Motor neuron (in vitro differentiated cells): ENCODE data around the gene FEM1B. TPM values are rescaled to one million over a fixed set of nuclear protein-coding genes. Genes with fewer than 3 reads are reported as not detected.
A peak's percentile ranks its signal among the peaks of the same experiment; 100 is the strongest.

Experiments used
- ATAC-seq, 8 experiments: fragments of 200-7000 bp; cut with Tn5 transposase; replicated peaks in 6 of 8; 2 replicates each; pipeline ENCODE4 v1.8.0; 2021; ENCODE audit warnings: mild to moderate bottlenecking in 8 of 8, moderate library complexity in 8 of 8
- H3K27ac ChIP-seq, 2 donors: fragments of 250-450 bp; sonication (Bioruptor Pico); 2 replicates each; pipeline ENCODE4 v1.9.0; 2021; ENCODE audit warnings: antibody characterized with exemption in 2 of 2, mild to moderate bottlenecking in 2 of 2, moderate library complexity in 1 of 2
- H3K4me1 ChIP-seq, 2 donors: fragments of 250-450 bp; sonication (Bioruptor Pico); replicated peaks in 1 of 2; 2 replicates each; pipeline ENCODE4 v1.6.1; 2021; ENCODE audit warnings: antibody characterized with exemption in 2 of 2, mild to moderate bottlenecking in 2 of 2, moderate library complexity in 1 of 2
- H3K4me3 ChIP-seq, 5 donors: fragments of 250-450 bp; sonication (Bioruptor Pico); 2 replicates each; pipeline ENCODE4 v1.9.0; 2021; ENCODE audit warnings: antibody characterized with exemption in 5 of 5, mild to moderate bottlenecking in 5 of 5, moderate library complexity in 4 of 5
- WGBS, 10 experiments: fragments of 450-650 bp; shearing (Covaris generic); methylation state at CpG; one replicate each; pipeline ENCODE4 v1.0.0; 2022; 5-methylcytosine and 5-hydroxymethylcytosine counted together
- in situ Hi-C, 9 experiments: fragments of 400-800 bp; cut with MboI; loops; one replicate each; pipeline ENCODE4 v1.15.0; 2021; ENCODE audit warnings: low sequenced_read_pairs in 9 of 9, low pct_unique_long_range_greater_than_20kb in 2 of 9; ENCODE audit not compliant: unreplicated experiment in 9 of 9
- total RNA-seq, 8 experiments: library from RNA; unstranded; fragments of 300-600 nt; gene quantifications; 2 replicates each; pipeline versions ENCODE4 v1.2.3 to v1.2.4, GENCODE V29; 2022

Gene FEM1B
- total RNA-seq, 8 experiments from 2014 or later, result 20.6 to 78.3 (median 44.0) TPM

- 83 to 100% (median 95%) methylated on average over 1 to 3 of the region's 3 CpGs; no CpG with 5 or more reads in 4 of the 10 experiments for WGBS, 10 experiments
- Histone ChIP-seq H3K27ac (no peak overlapping the region), H3K4me3 (no peak overlapping the region), H3K4me1 (peaks cover 0 to 11% of the 10 kb centered on the region in 2 donors)
- in situ Hi-C loops, result no loop called here
- ATAC-seq, result no peak
Measured at GRCh38 chr15:68328964-68329363, 51.4 kb downstream of the FEM1B start.

GRCh38 chr15:68330416-68330815 lies 52.9 kb downstream of the FEM1B start:
- Histone ChIP-seq H3K4me1 (peaks cover 0 to 11% of the 10 kb centered on the region in 2 donors), H3K4me3 (no peak overlapping the region), H3K27ac (no peak overlapping the region)
- WGBS, 10 experiments, result 42 to 89% (median 65%) methylated on average over 2 to 6 of the region's 6 CpGs
- in situ Hi-C loops, result no loop called here
- ATAC-seq, result no peak

- Histone ChIP-seq H3K27ac (no peak overlapping the region), H3K4me1 (peaks cover 0 to 11% of the 10 kb centered on the region in 2 donors), H3K4me3 (no peak overlapping the region)
- in situ Hi-C loops, result no loop called here
- WGBS, 10 experiments, result 21 to 67% (median 54%) methylated on average over 1 to 5 of the region's 10 CpGs; no CpG with 5 or more reads in 5 of the 10 experiments
- peak in 2 of 8 experiments; percentile 27 to 29 for ATAC-seq
Measured at GRCh38 chr15:68330901-68331300, 53.4 kb downstream of the FEM1B start.

- Histone ChIP-seq H3K27ac (no peak overlapping the region), H3K4me1 (peaks cover 0 to 11% of the 10 kb centered on the region in 2 donors), H3K4me3 (no peak overlapping the region)
- in situ Hi-C loops, result no loop called here
- ATAC-seq, result no peak
- 87 to 100% (median 95%) methylated on average over 1 to 9 of the region's 21 CpGs for WGBS, 10 experiments
Measured at GRCh38 chr15:68332266-68332665, 54.7 kb downstream of the FEM1B start.

GRCh38 chr15:68333775-68334470 lies 56.4 kb downstream of the FEM1B start:
- Histone ChIP-seq H3K4me1 (peaks cover 0 to 11% of the 10 kb centered on the region in 2 donors), H3K4me3 (no peak overlapping the region), H3K27ac (no peak overlapping the region)
- 60 to 100% (median 86%) methylated on average over 1 to 4 of the region's 8 CpGs; no CpG with 5 or more reads in 4 of the 10 experiments for WGBS, 10 experiments
- ATAC-seq, result peak in 3 of 8 experiments; percentile 40 to 96 (median 89)
- in situ Hi-C loops, result no loop called here

- H3K4me3 ChIP-seq, result no peak overlapping the region
- peak in 3 of 8 experiments; percentile 13 to 55 (median 35) for ATAC-seq
- H3K4me1 ChIP-seq, result peaks cover 0 to 11% of the 10 kb centered on the region in 2 donors
- H3K27ac ChIP-seq, result no peak overlapping the region
- in situ Hi-C loops, result no loop called here
- WGBS, 10 experiments, result 14 to 100% (median 67%) methylated on average over 2 to 6 of the region's 9 CpGs; no CpG with 5 or more reads in 3 of the 10 experiments
Measured at GRCh38 chr15:68334661-68335124, 57.1 kb downstream of the FEM1B start.

GRCh38 chr15:68335251-68335650 lies 57.7 kb downstream of the FEM1B start:
- WGBS, 10 experiments, result 100% methylated on average over 1 of the region's 1 CpG; no CpG with 5 or more reads in 8 of the 10 experiments
- peak in 2 of 8 experiments; percentile 17 to 76 for ATAC-seq
- in situ Hi-C loops, result no loop called here
- Histone ChIP-seq H3K4me1 (peaks cover 0 to 8% of the 10 kb centered on the region in 2 donors), H3K27ac (no peak overlapping the region), H3K4me3 (no peak overlapping the region)

GRCh38 chr15:68335655-68336054 lies 58.1 kb downstream of the FEM1B start:
- WGBS, 10 experiments, result 100% methylated on average over 2 of the region's 14 CpGs; no CpG with 5 or more reads in 9 of the 10 experiments
- in situ Hi-C loops, result no loop called here
- no peak overlapping the region for H3K4me3 ChIP-seq
- H3K27ac ChIP-seq, result no peak overlapping the region
- ATAC-seq, result no peak
- H3K4me1 ChIP-seq, result peaks cover 0 to 5% of the 10 kb centered on the region in 2 donors

- peaks cover 0 to 4% of the 10 kb centered on the region in 2 donors for H3K4me1 ChIP-seq
- in situ Hi-C loops, result no loop called here
- no peak overlapping the region for H3K27ac ChIP-seq
- WGBS, 10 experiments, result 43 to 90% (median 73%) methylated on average over 2 to 6 of the region's 7 CpGs; no CpG with 5 or more reads in 4 of the 10 experiments
- H3K4me3 ChIP-seq, result no peak overlapping the region
- no peak for ATAC-seq
Measured at GRCh38 chr15:68336516-68336915, 59.0 kb downstream of the FEM1B start.

GRCh38 chr15:68337826-68338225 lies 60.3 kb downstream of the FEM1B start:
- Histone ChIP-seq H3K27ac (no peak overlapping the region), H3K4me3 (no peak overlapping the region), H3K4me1 (peaks cover 0 to 7% of the 10 kb centered on the region in 2 donors)
- no peak for ATAC-seq
- 40 to 83% (median 66%) methylated on average over 1 to 5 of the region's 6 CpGs; no CpG with 5 or more reads in 4 of the 10 experiments for WGBS, 10 experiments
- in situ Hi-C loops, result no loop called here

- in situ Hi-C loops, result no loop called here
- Histone ChIP-seq H3K4me3 (no peak overlapping the region), H3K27ac (no peak overlapping the region), H3K4me1 (peaks cover 0 to 7% of the 10 kb centered on the region in 2 donors)
- 40 to 100% (median 90%) methylated on average over 1 to 4 of the region's 10 CpGs; no CpG with 5 or more reads in 6 of the 10 experiments for WGBS, 10 experiments
- ATAC-seq, result no peak
Measured at GRCh38 chr15:68339481-68339880, 61.9 kb downstream of the FEM1B start.

- in situ Hi-C loops, result no loop called here
- no peak overlapping the region for H3K4me3 ChIP-seq
- no peak overlapping the region for H3K27ac ChIP-seq
- WGBS, 10 experiments, result 46 to 82% (median 59%) methylated on average over 4 to 9 of the region's 15 CpGs; no CpG with 5 or more reads in 4 of the 10 experiments
- ATAC-seq, result peak in 2 of 8 experiments; percentile 26 to 67
- H3K4me1 ChIP-seq, result peaks cover 0 to 7% of the 10 kb centered on the region in 2 donors
Measured at GRCh38 chr15:68340726-68341671, 63.5 kb downstream of the FEM1B start.
